GM11168 (cell line): Measurements from ENCODE around the gene ANKRD37.

Experiments used
- in situ Hi-C: fragments of 300-500 bp; cut with MboI; formaldehyde crosslinking; loops from one replicate; pipeline ENCODE4 v1.12.0; 2022; ENCODE audit warnings: low sequenced_read_pairs; ENCODE audit not compliant: unreplicated experiment

The ANKRD37 gene

GRCh38 chr4:185411849-185412248, 15.2 kb downstream of the ANKRD37 start:
- in situ Hi-C loops = no loop called here

GRCh38 chr4:185412412-185412811, 15.8 kb downstream of the ANKRD37 start:
- in situ Hi-C loops = no loop called here

- in situ Hi-C loops = no loop called here
Observed at GRCh38 chr4:185416955-185417354, 20.3 kb downstream of the ANKRD37 start.

DNA sequence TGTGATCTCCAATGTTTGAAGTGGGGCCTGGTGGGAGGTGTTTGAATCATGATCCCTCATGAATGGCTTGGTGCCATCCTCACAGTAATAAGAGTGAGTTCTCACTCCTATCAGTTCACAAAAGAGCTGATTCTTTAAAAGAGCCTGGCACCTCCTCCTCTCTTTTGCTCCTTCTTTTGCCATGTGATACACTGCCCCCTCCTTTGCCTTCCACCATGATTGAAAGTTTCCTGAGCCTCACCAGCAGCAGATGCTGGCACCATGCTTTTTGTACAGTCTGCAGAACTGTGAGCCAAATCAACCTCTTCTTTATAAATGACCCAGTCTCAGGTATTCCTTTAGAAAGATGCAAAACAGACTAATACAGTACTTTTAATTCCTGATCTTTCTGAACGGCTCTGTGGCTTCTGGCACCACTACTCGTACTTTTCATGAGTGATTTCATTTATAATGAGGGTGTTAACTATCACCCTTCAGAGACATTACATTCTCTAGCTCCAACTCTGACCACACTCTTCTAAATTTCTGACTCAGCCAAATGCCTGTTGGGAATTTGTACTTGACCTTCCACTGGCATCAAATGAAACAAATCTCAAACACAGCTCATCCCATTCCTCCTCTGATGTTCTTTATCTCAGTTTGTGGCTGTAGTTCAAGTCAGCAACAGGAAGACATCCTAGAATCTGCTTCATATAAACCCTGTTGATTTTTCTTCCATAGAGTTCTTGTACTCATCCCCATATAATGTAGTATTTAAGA, 24.9 kb downstream of the ANKRD37 start:
- in situ Hi-C loops = no loop called here

- in situ Hi-C loops = no loop called here
Observed at GRCh38 chr4:185424905-185425646, 28.4 kb downstream of the ANKRD37 start.

- in situ Hi-C loops = no loop called here
Observed at GRCh38 chr4:185425647-185426352, 29.2 kb downstream of the ANKRD37 start, which contains the start of gene UFSP2. Gene UFSP2 (minus strand): TSS chr4:185425964. CDS start chr4:185425868, 96 bp downstream.

DNA sequence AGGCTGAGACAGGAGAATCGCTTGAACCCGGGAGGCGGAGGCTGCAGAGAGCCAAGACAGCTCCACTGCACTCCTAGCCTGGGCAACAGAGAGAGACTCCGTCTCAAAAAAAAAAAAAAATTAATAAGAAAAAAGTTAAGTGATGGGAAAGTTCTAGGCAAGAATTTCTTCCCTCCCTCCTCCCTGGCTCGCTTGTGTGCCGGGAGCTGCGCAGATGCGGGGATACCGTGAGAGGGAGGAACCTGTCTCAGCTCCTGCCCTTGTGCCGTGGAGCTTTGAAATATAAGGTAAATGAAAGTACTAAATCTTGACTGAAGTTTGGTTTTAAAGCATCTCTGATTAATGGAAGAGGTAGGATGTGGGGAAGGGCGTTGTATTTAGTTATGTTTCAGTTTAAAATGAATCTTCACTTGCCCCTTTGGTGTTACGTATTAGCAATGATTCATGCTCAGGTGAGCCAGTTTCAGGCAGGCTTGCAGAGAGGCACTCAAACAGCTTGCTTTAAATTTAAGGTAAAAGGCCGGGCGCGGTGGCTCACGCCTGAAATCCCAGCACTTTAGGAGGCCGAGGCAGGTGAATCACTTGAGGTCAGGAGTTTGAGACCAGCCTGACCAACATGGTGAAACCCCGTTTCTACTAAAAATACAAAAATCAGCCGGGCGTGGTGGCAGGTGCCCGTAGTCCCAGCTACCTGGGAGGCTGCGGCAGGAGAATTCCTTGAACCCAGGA, 30.5 kb downstream of the ANKRD37 start:
- in situ Hi-C loops = no loop called here

DNA sequence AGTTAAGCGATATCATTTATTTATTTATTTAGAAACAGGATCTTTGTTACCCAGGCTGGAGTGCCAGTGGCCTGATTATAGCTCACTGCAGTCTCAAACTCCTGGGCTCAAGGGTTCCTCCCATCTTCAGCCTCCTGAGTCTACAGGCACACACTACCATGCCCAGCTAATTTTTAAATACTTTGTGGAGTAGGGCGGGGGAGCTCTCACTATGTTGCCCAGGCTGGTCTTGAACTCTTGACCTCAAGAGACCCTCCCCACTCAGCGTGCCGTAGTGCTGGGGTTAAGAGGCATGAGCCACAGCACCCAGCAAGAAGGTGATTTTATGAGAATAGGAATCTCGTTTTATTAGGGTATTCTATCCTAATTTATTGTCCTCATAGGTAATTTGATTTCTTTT, 33.0 kb downstream of the ANKRD37 start:
- in situ Hi-C loops = no loop called here

DNA sequence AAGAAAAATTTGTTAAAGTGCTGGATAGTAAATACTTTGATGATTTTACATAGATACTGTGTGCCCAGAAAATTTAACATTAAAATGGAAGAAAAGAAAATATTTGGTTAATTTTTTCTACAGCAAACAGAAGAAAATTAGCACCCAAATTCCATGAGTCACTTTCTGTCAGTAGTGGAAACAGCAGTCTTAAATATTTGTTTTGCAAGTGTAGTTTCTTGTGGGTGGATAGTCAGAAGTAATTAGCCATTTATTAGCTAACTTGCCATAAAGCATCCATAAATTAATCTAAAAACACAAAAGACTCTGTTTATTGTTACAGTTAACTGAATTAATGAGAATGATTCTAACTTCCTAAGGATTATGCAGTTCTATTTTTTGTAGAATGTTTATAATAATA, 38.8 kb downstream of the ANKRD37 start:
- in situ Hi-C loops = no loop called here

DNA sequence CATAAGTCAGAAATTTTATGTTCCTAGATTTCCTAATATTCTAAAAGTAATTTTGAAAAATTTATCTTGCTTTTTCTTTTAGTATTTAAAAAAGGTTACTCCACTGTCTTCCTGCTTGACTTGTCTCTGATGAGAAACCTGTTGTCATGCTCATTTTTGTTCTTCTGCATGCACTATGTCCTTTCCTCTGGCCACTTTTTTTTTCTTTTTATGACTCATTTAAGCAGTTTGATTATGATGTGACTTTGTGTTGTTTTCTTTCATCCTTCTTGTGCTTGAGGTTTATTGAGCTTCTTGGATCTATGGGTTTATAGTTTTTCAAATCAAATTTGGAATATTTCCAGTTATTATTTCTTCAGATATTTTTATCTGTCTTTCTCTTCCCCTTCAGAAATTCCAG, 41.2 kb downstream of the ANKRD37 start:
- in situ Hi-C loops = no loop called here

DNA sequence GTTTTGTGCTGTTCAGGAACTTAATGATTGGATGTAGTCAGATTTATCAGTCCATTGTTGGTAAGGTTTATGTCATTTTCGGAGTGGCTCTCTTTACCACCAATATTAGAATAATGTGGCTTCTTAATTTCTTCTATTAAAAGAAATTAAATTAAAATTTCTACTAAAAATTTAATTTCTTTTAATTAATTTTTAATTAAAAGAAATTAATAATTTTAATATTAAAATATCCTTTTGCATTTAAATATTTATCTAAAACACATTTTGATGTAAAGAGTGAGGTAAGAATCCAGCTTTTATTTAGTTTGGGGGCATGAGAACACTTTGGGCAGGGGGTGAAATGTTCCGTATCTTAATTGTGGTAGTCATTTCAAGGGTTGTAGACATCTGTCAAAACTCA, 44.8 kb downstream of the ANKRD37 start:
- in situ Hi-C loops = no loop called here

DNA sequence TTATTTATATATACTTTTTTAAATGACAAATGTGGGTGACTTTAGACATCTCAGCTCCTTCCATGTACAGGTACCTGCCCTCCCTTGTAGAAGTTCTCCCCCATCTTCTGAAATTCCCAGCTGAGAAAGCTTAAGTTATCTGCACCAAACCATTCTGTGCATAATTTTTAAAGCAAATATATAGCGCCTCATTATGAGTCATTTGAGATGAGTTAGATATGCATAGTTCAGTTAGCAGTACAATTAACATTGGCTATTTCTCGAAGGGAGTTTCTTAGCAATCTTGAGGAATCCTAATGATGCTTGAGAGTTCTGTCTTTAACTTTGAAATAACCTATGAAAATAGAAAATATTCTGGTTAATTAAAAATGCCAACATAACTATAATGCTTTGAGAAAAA, 48.6 kb downstream of the ANKRD37 start:
- in situ Hi-C loops = no loop called here
